OCI-LY1 (cell line): Measurements from ENCODE around the gene AGRN.
A peak's percentile ranks its signal among the peaks of the same experiment; 100 is the strongest.

ENCODE experiments used
- H2AFZ ChIP-seq: fragments of 200-600 bp; sonication (generic), shearing (Covaris generic); 2 replicates; pipeline ENCODE4 v1.6.0; 2014; ENCODE audit warnings: antibody characterized with exemption, mild to moderate bottlenecking, low read length
- H3F3A ChIP-seq: fragments of 200-600 bp; sonication (generic), shearing (Covaris generic); 2 replicates; pipeline ENCODE4 v1.6.0; 2014; ENCODE audit warnings: mild to moderate bottlenecking, antibody characterized with exemption, low read length, moderate library complexity; ENCODE audit not compliant: insufficient read depth
- H3K27ac ChIP-seq: fragments of 200-600 bp; sonication (generic); 2 replicates; pipeline ENCODE4 v1.5.1; 2014; ENCODE audit warnings: low read length, mixed run types, mild to moderate bottlenecking, low read depth; ENCODE audit not compliant: poor library complexity, severe bottlenecking
- H3K27me3 ChIP-seq: fragments of 200-600 bp; sonication (generic); 2 replicates; pipeline ENCODE4 v1.6.0; 2014; ENCODE audit warnings: antibody characterized with exemption, mild to moderate bottlenecking, low read length, moderate library complexity; ENCODE audit not compliant: insufficient read depth
- H3K36me3 ChIP-seq: fragments of 200-600 bp; sonication (generic); 2 replicates; pipeline ENCODE4 v1.6.1; 2014; ENCODE audit warnings: mild to moderate bottlenecking, antibody characterized with exemption, low read length, moderate library complexity, mixed read lengths; ENCODE audit not compliant: insufficient read depth
- H3K4me1 ChIP-seq: fragments of 200-600 bp; sonication (generic); 2 replicates; pipeline ENCODE4 v1.5.1; 2014; ENCODE audit warnings: mild to moderate bottlenecking, low read length, moderate library complexity; ENCODE audit not compliant: insufficient read depth, severe bottlenecking
- H3K4me2 ChIP-seq: fragments of 200-600 bp; sonication (generic), shearing (Covaris generic); 2 replicates; pipeline ENCODE4 v1.6.1; 2014; ENCODE audit warnings: low read length
- H3K4me3 ChIP-seq: fragments of 200-600 bp; sonication (generic); 2 replicates; pipeline ENCODE4 v1.5.1; 2014; ENCODE audit warnings: low read length, low read depth, mild to moderate bottlenecking, mixed read lengths; ENCODE audit not compliant: poor library complexity, severe bottlenecking
- H3K79me2 ChIP-seq: fragments of 200-600 bp; shearing (Covaris generic); 2 replicates; pipeline ENCODE4 v1.6.1; 2016; ENCODE audit warnings: mixed run types, low read length, mixed read lengths; ENCODE audit not compliant: insufficient read depth
- H3K9ac ChIP-seq: fragments of 200-600 bp; sonication (generic), shearing (Covaris generic); 2 replicates; pipeline ENCODE4 v1.6.1; 2014; ENCODE audit warnings: mild to moderate bottlenecking, low read length, mixed read lengths
- H3K9me2 ChIP-seq: fragments of 200-600 bp; sonication (generic), shearing (Covaris generic); 2 replicates; pipeline ENCODE4 v1.6.1; 2014; ENCODE audit warnings: low read depth, mild to moderate bottlenecking, low read length, mixed read lengths
- H3K9me3 ChIP-seq: fragments of 200-600 bp; shearing (Covaris generic); 2 replicates; pipeline ENCODE4 v1.6.1; 2014; ENCODE audit warnings: low read length, mixed read lengths
- H4K20me1 ChIP-seq: fragments of 200-600 bp; sonication (generic), shearing (Covaris generic); 2 replicates; pipeline ENCODE4 v1.6.0; 2016; ENCODE audit warnings: mild to moderate bottlenecking, low read length; ENCODE audit not compliant: insufficient read depth
- EZH2 ChIP-seq: fragments of 200-600 bp; sonication (generic), shearing (Covaris generic); IDR thresholded peaks from 2 replicates; pipeline ENCODE4 v1.8.0; 2017; ENCODE audit warnings: borderline replicate concordance, mixed run types, mild to moderate bottlenecking, antibody characterized with exemption, low read length, moderate library complexity, mixed read lengths
- TF ChIP-seq, protein P1 (sequence below): fragments of 200-600 bp; sonication (generic), shearing (Covaris generic); IDR thresholded peaks from 2 replicates; pipeline ENCODE4 v1.5.1; 2017; ENCODE audit warnings: mild to moderate bottlenecking, antibody characterized with exemption, low read length, moderate library complexity, mixed read lengths

AGRN gene

GRCh38 chr1:1068517-1069055 is 48.7 kb downstream of the AGRN start:
- Histone ChIP-seq H2AFZ (no peak overlapping the region), H3K4me2 (peak overlapping the region; percentile 71), H3K4me3 (peak overlapping the region; percentile 58), H3K27me3 (peaks cover 19% of the 10 kb centered on the region; the same call in 1 of the 2 replicates), H4K20me1 (no peaks in the 10 kb centered on the region), H3K79me2 (no peaks in the 10 kb centered on the region), H3F3A (no peaks in the 10 kb centered on the region), H3K9me2 (no peaks in the 10 kb centered on the region), H3K36me3 (no peaks in the 10 kb centered on the region; the same call in 1 of the 2 replicates), H3K27ac (no peak overlapping the region), H3K4me1 (peaks cover 6% of the 10 kb centered on the region), H3K9ac (peak overlapping the region; percentile 23; the same call in 1 of the 2 replicates), H3K9me3 (no peaks in the 10 kb centered on the region)
- TF ChIP-seq EZH2 = no peak
- TF ChIP-seq, protein P1, sequence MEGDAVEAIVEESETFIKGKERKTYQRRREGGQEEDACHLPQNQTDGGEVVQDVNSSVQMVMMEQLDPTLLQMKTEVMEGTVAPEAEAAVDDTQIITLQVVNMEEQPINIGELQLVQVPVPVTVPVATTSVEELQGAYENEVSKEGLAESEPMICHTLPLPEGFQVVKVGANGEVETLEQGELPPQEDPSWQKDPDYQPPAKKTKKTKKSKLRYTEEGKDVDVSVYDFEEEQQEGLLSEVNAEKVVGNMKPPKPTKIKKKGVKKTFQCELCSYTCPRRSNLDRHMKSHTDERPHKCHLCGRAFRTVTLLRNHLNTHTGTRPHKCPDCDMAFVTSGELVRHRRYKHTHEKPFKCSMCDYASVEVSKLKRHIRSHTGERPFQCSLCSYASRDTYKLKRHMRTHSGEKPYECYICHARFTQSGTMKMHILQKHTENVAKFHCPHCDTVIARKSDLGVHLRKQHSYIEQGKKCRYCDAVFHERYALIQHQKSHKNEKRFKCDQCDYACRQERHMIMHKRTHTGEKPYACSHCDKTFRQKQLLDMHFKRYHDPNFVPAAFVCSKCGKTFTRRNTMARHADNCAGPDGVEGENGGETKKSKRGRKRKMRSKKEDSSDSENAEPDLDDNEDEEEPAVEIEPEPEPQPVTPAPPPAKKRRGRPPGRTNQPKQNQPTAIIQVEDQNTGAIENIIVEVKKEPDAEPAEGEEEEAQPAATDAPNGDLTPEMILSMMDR = no peak

- TF ChIP-seq EZH2 = no peak
- TF ChIP-seq, protein P1 = no peak
- H4K20me1 ChIP-seq = no peaks in the 10 kb centered on the region
- H3F3A ChIP-seq = no peaks in the 10 kb centered on the region
- H3K9me2 ChIP-seq = no peaks in the 10 kb centered on the region
- H3K9me3 ChIP-seq = no peaks in the 10 kb centered on the region
- H3K9ac ChIP-seq = peak overlapping the region; percentile 16; the same call in 1 of the 2 replicates
- no peaks in the 10 kb centered on the region; the same call in 1 of the 2 replicates for H3K36me3 ChIP-seq
- peaks cover 21% of the 10 kb centered on the region; the same call in 1 of the 2 replicates for H3K27me3 ChIP-seq
- no peaks in the 10 kb centered on the region for H3K79me2 ChIP-seq
- H2AFZ ChIP-seq = no peak overlapping the region
- H3K4me3 ChIP-seq = peak overlapping the region; percentile 58
- H3K4me2 ChIP-seq = peak overlapping the region; percentile 47
- no peak overlapping the region for H3K27ac ChIP-seq
- peaks cover 6% of the 10 kb centered on the region for H3K4me1 ChIP-seq
Observed at GRCh38 chr1:1069056-1069710, 49.3 kb downstream of the AGRN start.

DNA sequence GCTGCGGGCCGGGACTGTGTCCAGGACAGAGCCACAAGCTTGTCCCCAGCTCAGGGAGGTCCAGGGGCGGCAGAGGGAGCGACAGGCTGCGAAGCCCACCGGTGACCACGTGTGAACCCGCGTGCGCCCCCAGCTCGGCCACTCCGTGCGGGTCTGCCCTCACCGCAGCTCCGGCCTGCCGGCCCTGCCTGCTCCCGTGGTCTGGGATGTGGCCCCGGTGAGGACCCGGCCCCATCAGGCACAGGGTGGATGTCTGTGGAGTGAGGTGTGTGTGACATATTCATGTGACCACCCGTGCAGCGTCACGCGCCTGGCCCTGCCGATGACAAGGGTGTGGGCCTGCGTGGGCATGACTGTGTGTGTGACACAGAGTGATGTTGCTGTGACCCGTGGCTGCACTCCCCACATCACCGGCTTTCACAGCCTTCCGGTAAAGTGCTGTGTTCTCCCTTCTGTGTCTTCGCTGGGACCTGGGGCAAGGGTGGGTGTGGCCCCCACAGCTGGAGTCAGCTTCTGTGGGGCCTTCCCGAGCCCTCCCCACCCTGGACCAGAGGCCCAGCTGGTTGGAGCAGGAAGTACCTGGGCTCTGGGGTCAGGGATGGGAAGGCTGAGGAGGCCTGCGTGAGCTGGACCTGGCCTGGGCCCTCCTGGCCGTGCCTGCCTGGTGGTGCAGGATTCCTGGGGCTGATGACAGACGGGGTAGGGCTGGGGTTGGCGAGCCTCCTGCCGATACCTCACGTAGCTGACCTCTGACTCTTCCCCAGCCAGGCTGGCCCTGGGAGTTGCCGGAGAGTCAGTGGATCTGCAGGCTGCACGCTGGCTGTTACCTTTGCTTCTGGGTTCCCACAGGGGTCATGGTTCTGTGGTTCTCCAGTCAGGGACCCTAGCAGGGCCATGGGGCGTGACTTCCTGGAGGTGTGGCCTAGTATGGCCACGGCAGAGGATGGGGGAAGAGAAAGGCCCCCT is 50.1 kb downstream of the AGRN start:
- Histone ChIP-seq H3K79me2 (no peaks in the 10 kb centered on the region), H3K27me3 (peaks cover 21% of the 10 kb centered on the region; the same call in 1 of the 2 replicates), H3K4me3 (peak overlapping the region; percentile 58), H4K20me1 (no peaks in the 10 kb centered on the region), H3K9me3 (no peaks in the 10 kb centered on the region), H3K36me3 (no peaks in the 10 kb centered on the region; the same call in 1 of the 2 replicates), H3K4me2 (no peak overlapping the region), H3F3A (no peaks in the 10 kb centered on the region), H3K4me1 (peaks cover 6% of the 10 kb centered on the region), H2AFZ (no peak overlapping the region), H3K9me2 (no peaks in the 10 kb centered on the region), H3K9ac (no peak overlapping the region), H3K27ac (no peak overlapping the region)
- TF ChIP-seq, protein P1 = no peak
- no peak for TF ChIP-seq EZH2
